GM12892 (cell line): ENCODE data around the gene KRT28.

Source experiments
- POLR2A ChIP-seq: IDR thresholded peaks from 2 replicates; pipeline ENCODE4 v1.6.1; 2011; ENCODE audit warnings: low read depth, low read length, control low read depth
- POLR2AphosphoS5 ChIP-seq: IDR thresholded peaks from 2 replicates; pipeline ENCODE4 v1.6.1; 2011; ENCODE audit warnings: low read depth, low read length, control low read depth
- TAF1 ChIP-seq: IDR thresholded peaks from 2 replicates; pipeline ENCODE4 v1.6.1; 2011; ENCODE audit warnings: low read depth, mild to moderate bottlenecking, control low read depth, low read length, borderline replicate concordance

DNA sequence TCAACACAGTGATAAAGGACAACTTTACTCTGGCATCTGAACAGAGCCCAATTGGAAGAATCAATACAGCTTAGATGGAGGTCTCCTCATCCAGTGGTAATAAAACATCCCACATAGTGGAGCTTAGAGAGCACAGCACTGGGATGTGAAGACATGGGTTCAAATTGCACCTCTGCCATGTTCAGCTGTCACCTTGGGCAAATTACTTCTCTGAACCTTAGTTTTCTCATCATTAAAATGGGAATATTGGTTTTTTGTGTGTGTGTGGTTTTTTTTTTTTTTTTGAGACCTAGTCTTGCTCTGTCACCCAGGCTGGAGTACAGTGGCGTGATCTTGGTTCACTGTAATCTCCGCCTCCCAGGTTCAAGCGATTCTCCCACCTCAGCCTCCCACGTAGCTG, 36.3 kb upstream of the KRT28 start:
- TF ChIP-seq POLR2A (no peak), TAF1 (no peak), POLR2AphosphoS5 (no peak)
